CD4-positive, alpha-beta T cell (primary cell): ENCODE data around the gene MX2. TPM values are rescaled to one million over a fixed set of nuclear protein-coding genes. Genes with fewer than 3 reads are reported as not detected.

Source experiments
- ATAC-seq: fragments of 200-7000 bp; cut with Tn5 transposase; one replicate; pipeline ENCODE4 v1.10.0; 2022; ENCODE audit warnings: mild to moderate bottlenecking; ENCODE audit not compliant: poor library complexity
- CTCF ChIA-PET: fragments of 350-600 bp; sonication (Branson Sonifier 250); formaldehyde crosslinking; loops from one replicate; lab custom pipeline; 2021; ENCODE audit warnings: antibody characterized with exemption, inconsistent platforms; lab: Charles Lee
- POLR2A ChIA-PET: fragments of 350-600 bp; sonication (Branson Sonifier 250); formaldehyde crosslinking; loops from one replicate; lab custom pipeline; 2021; ENCODE audit warnings: antibody characterized with exemption, inconsistent platforms; lab: Charles Lee
- DNase-seq, 14 experiments: peaks; one replicate each; pipeline ENCODE4 v3.0.0-alpha.2; 2013 to 2020; ENCODE audit warnings: mixed read lengths in 2 of 14
- H3K27ac ChIP-seq, 2 donors: one replicate each; pipeline versions ENCODE4 v1.5.1 to v1.7.0; 2013; ENCODE audit warnings: low read length in 2 of 2, low read depth in 1 of 2, mild to moderate bottlenecking in 1 of 2
- H3K27me3 ChIP-seq, 2 experiments: 1 replicate in 1 of 2; 2 replicates in 1 of 2; pipeline versions ENCODE4 v1.6.1 to v1.7.0; 2013; ENCODE audit warnings: low read length in 2 of 2, control low read depth in 1 of 2, mild to moderate bottlenecking in 1 of 2, moderate library complexity in 1 of 2; ENCODE audit not compliant: insufficient read depth in 2 of 2, control insufficient read depth in 1 of 2
- H3K36me3 ChIP-seq: one replicate; pipeline ENCODE4 v1.6.1; 2013; ENCODE audit warnings: low read length, control low read depth; ENCODE audit not compliant: insufficient read depth
- H3K4me1 ChIP-seq: one replicate; pipeline ENCODE4 v1.6.1; 2013; ENCODE audit warnings: low read length, control low read depth; ENCODE audit not compliant: insufficient read depth
- H3K4me3 ChIP-seq: one replicate; pipeline ENCODE4 v1.5.1; 2013; ENCODE audit warnings: mild to moderate bottlenecking, low read length, moderate library complexity
- H3K9me3 ChIP-seq, 2 experiments: 1 replicate in 1 of 2; 2 replicates in 1 of 2; pipeline versions ENCODE4 v1.6.1 to v1.7.0; 2013; ENCODE audit warnings: low read length in 2 of 2, mild to moderate bottlenecking in 2 of 2, control low read depth in 1 of 2, moderate library complexity in 1 of 2; ENCODE audit not compliant: control insufficient read depth in 1 of 2, insufficient read depth in 1 of 2
- H3K27ac Mint-ChIP-seq: one replicate; pipeline ENCODE4 v1.8.0; 2020; ENCODE audit warnings: mixed read lengths
- H3K27me3 Mint-ChIP-seq: one replicate; pipeline ENCODE4 v1.8.0; 2021; ENCODE audit warnings: mixed read lengths
- H3K36me3 Mint-ChIP-seq: one replicate; pipeline ENCODE4 v1.8.0; 2021; ENCODE audit warnings: low read depth, mixed read lengths
- H3K4me1 Mint-ChIP-seq: one replicate; pipeline ENCODE4 v1.8.0; 2021; ENCODE audit warnings: low read depth, mixed read lengths
- H3K4me3 Mint-ChIP-seq: one replicate; pipeline ENCODE4 v1.8.0; 2020; ENCODE audit warnings: mild to moderate bottlenecking, mixed read lengths
- H3K9me3 Mint-ChIP-seq: one replicate; pipeline ENCODE4 v1.8.0; 2020; ENCODE audit warnings: mixed read lengths
- CTCF ChIP-seq: fragments of 200-600 bp; IDR thresholded peaks from one replicate; pipeline ENCODE4 v1.8.0; 2022; ENCODE audit warnings: antibody characterized with exemption, mild to moderate bottlenecking
- intact Hi-C, 2 experiments: fragments of 100-400 bp; cut with DNase I in 1 of 2; cut with micrococcal nuclease in 1 of 2; formaldehyde crosslinking; loops; one replicate each; pipeline versions ENCODE4 v1.15.1 to v1.9.0; 2023 to 2025; cut with DNase I, micrococcal nuclease
- total RNA-seq, 174 experiments: library from RNA in 2 of 174; stranded (reverse) in 2 of 174; gene quantifications; one replicate each; pipeline ENCODE4 v1.2.3 and lab custom pipeline; 2021 to 2026

The MX2 gene
- total RNA-seq, 2 experiments from 2014 or later = 77.8 to 87.1 TPM

GRCh38 chr21:41321908-41322495, 39.8 kb upstream of the MX2 start:
- Histone ChIP-seq H3K4me1 (peaks cover 7% of the 10 kb centered on the region), H3K9me3 (peaks cover 0 to 4% of the 10 kb centered on the region in 2 experiments), H3K4me3 (no peak overlapping the region), H3K36me3 (no peaks in the 10 kb centered on the region), H3K27me3 (peaks cover 10 to 26% of the 10 kb centered on the region in 2 experiments), H3K27ac (no peak overlapping the region)
- Mint-ChIP-seq H3K9me3 (no peaks in the 10 kb centered on the region), H3K27ac (no peak overlapping the region), H3K4me3 (no peak overlapping the region), H3K4me1 (peaks cover 13% of the 10 kb centered on the region), H3K36me3 (no peaks in the 10 kb centered on the region), H3K27me3 (peaks cover 32% of the 10 kb centered on the region)
- CTCF ChIA-PET = interaction anchor here (0.7 kb wide), 1 partner anchor 10 kb away, joined by 3 read pairs; no protein-coding TSS in a partner anchor
- POLR2A ChIA-PET = no interaction called here
- no peak for TF ChIP-seq CTCF
- intact Hi-C loops = loop anchor here in 1 of 2 experiments (10.0 kb wide), 1 partner anchor 53 kb away; no protein-coding TSS in a partner anchor
- DNase-seq (no peak), ATAC-seq (no peak)

- H3K9me3 ChIP-seq = no peaks in the 10 kb centered on the region
- Mint-ChIP-seq H3K27ac (no peak overlapping the region), H3K27me3 (peaks cover 26% of the 10 kb centered on the region), H3K4me1 (peaks cover 13% of the 10 kb centered on the region), H3K36me3 (no peaks in the 10 kb centered on the region), H3K9me3 (no peaks in the 10 kb centered on the region), H3K4me3 (no peak overlapping the region)
- POLR2A ChIA-PET = interaction anchor here (1.0 kb wide), 1 partner anchor 103 kb away, joined by 3 read pairs; no protein-coding TSS in a partner anchor
- intact Hi-C loops = loop anchor here in 1 of 2 experiments (10.0 kb wide), 1 partner anchor 52 kb away; no protein-coding TSS in a partner anchor
- H3K4me1 ChIP-seq = peaks cover 7% of the 10 kb centered on the region
- H3K4me3 ChIP-seq = no peak overlapping the region
- CTCF ChIA-PET = no interaction called here
- ATAC-seq (no peak), DNase-seq (no peak)
- TF ChIP-seq CTCF = no peak
- peaks cover 2 to 18% of the 10 kb centered on the region in 2 experiments for H3K27me3 ChIP-seq
- no peak overlapping the region for H3K27ac ChIP-seq
- no peaks in the 10 kb centered on the region for H3K36me3 ChIP-seq
These were observed 39.1 kb upstream of the MX2 start for GRCh38 chr21:41322496-41323382.

- ATAC-seq (no peak), DNase-seq (no peak)
- Histone ChIP-seq H3K27ac (no peak overlapping the region), H3K36me3 (no peaks in the 10 kb centered on the region), H3K4me3 (no peak overlapping the region), H3K4me1 (peaks cover 7% of the 10 kb centered on the region), H3K9me3 (no peaks in the 10 kb centered on the region), H3K27me3 (peaks cover 0 to 7% of the 10 kb centered on the region in 2 experiments)
- H3K4me3 Mint-ChIP-seq = no peak overlapping the region
- no peak for TF ChIP-seq CTCF
- ChIA-PET POLR2A (no interaction called here), CTCF (interaction anchor here (1.0 to 1.6 kb wide), 1 partner anchor 42 kb away, joined by 3 to 4 read pairs; no protein-coding TSS in a partner anchor)
- no peaks in the 10 kb centered on the region for H3K9me3 Mint-ChIP-seq
- intact Hi-C loops = loop anchor here (5.0 to 10.0 kb wide), 2 partner anchors 49 to 57 kb away; no protein-coding TSS in a partner anchor
- no peaks in the 10 kb centered on the region for H3K36me3 Mint-ChIP-seq
- peaks cover 13% of the 10 kb centered on the region for H3K4me1 Mint-ChIP-seq
- no peak overlapping the region for H3K27ac Mint-ChIP-seq
- peaks cover 7% of the 10 kb centered on the region for H3K27me3 Mint-ChIP-seq
These were observed 36.5 kb upstream of the MX2 start for GRCh38 chr21:41325138-41325912.
